HepG2 (cell line): ENCODE results near the gene MAB21L4.

ENCODE experiments used
- ARNT2 ChIP-seq: sonication (generic); formaldehyde crosslinking; IDR thresholded peaks from 2 replicates; pipeline ENCODE4 v1.8.0; 2022; ENCODE audit warnings: mild to moderate bottlenecking, low read depth, missing genetic modification reagents, moderate library complexity
- BRCA1 ChIP-seq: sonication (generic); formaldehyde crosslinking; IDR thresholded peaks from 2 replicates; pipeline ENCODE4 v1.4.0; 2020; ENCODE audit warnings: missing genetic modification reagents
- HCFC1 ChIP-seq: fragments of 150-350 bp; IDR thresholded peaks from 2 replicates; pipeline ENCODE4 v1.6.1; 2014; ENCODE audit warnings: low read depth, low read length
- HNRNPH1 ChIP-seq: fragments of 200-400 bp; formaldehyde crosslinking; optimal IDR thresholded peaks from 2 replicates; pipeline ENCODE3; 2017; ENCODE audit warnings: mild to moderate bottlenecking, low read depth, low read length
- MXI1 ChIP-seq: IDR thresholded peaks from 3 replicates; pipeline ENCODE4 v1.6.1; 2012; ENCODE audit warnings: low read depth, low read length, inconsistent platforms, borderline replicate concordance
- NFYB ChIP-seq: sonication (generic); formaldehyde crosslinking; IDR thresholded peaks from 2 replicates; pipeline ENCODE4 v1.4.0; 2020; ENCODE audit warnings: missing genetic modification reagents
- NR2C2 ChIP-seq: sonication (generic); formaldehyde crosslinking; IDR thresholded peaks from 2 replicates; pipeline ENCODE4 v1.4.0; 2020; ENCODE audit warnings: missing genetic modification reagents, mild to moderate bottlenecking, moderate library complexity, borderline replicate concordance
- POLR2A ChIP-seq, 2 experiments: IDR thresholded peaks; 2 replicates each; pipeline ENCODE4 v1.6.1; 2011; ENCODE audit warnings: low read depth in 2 of 2, low read length in 2 of 2, mild to moderate bottlenecking in 1 of 2, moderate library complexity in 1 of 2; ENCODE audit not compliant: insufficient read depth in 1 of 2
- SOX6 ChIP-seq, 2 experiments: fragments of 450-650 bp in 1 of 2; sonication (generic) in 1 of 2; formaldehyde crosslinking in 1 of 2; IDR thresholded peaks; 2 replicates each; pipeline versions ENCODE4 v1.4.0 to v1.6.1; 2017 to 2020; ENCODE audit warnings: antibody characterized with exemption in 1 of 2, mild to moderate bottlenecking in 1 of 2, missing genetic modification reagents in 1 of 2
- SRF ChIP-seq: IDR thresholded peaks from 2 replicates; pipeline ENCODE4 v1.6.1; 2011; ENCODE audit warnings: mild to moderate bottlenecking, low read depth, low read length, moderate library complexity
- TF ChIP-seq, protein P1 (sequence below): sonication (generic); formaldehyde crosslinking; IDR thresholded peaks from 2 replicates; pipeline ENCODE4 v1.5.0; 2020; ENCODE audit warnings: mild to moderate bottlenecking, missing genetic modification reagents, moderate library complexity

GRCh38 chr2:240888890-240889573 is 6.9 kb downstream of the MAB21L4 start:
- TF ChIP-seq, protein P1, sequence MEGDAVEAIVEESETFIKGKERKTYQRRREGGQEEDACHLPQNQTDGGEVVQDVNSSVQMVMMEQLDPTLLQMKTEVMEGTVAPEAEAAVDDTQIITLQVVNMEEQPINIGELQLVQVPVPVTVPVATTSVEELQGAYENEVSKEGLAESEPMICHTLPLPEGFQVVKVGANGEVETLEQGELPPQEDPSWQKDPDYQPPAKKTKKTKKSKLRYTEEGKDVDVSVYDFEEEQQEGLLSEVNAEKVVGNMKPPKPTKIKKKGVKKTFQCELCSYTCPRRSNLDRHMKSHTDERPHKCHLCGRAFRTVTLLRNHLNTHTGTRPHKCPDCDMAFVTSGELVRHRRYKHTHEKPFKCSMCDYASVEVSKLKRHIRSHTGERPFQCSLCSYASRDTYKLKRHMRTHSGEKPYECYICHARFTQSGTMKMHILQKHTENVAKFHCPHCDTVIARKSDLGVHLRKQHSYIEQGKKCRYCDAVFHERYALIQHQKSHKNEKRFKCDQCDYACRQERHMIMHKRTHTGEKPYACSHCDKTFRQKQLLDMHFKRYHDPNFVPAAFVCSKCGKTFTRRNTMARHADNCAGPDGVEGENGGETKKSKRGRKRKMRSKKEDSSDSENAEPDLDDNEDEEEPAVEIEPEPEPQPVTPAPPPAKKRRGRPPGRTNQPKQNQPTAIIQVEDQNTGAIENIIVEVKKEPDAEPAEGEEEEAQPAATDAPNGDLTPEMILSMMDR: no peak
- TF ChIP-seq BRCA1 (CRISPR knock-in tag): no peak
- no peak for TF ChIP-seq HCFC1
- no peak for TF ChIP-seq POLR2A (IDR thresholded peaks at IDR 0.05; ENCODE audit: insufficient read depth in 1 of 2, low read depth in 2 of 2, low read length in 2 of 2)
- TF ChIP-seq SOX6 (IDR thresholded peaks at IDR 0.05): no peak
- TF ChIP-seq SOX6 (CRISPR knock-in tag; IDR thresholded peaks at IDR 0.05): no peak
- no peak for TF ChIP-seq SRF
- TF ChIP-seq NR2C2 (CRISPR knock-in tag): no peak
- no peak for TF ChIP-seq NFYB (CRISPR knock-in tag)
- TF ChIP-seq ARNT2 (CRISPR knock-in tag): no peak
- no peak for TF ChIP-seq MXI1
- TF ChIP-seq HNRNPH1: no peak
